C4-2B (cell line): Measurements from ENCODE around the gene QSOX2.

Experiments used
- H3K27ac ChIP-seq: fragments of 450-650 bp; 2 replicates; pipeline ENCODE4 v1.5.1; 2017
- CTCF ChIP-seq: fragments of 450-650 bp; conservative IDR thresholded peaks from 2 replicates; pipeline ENCODE4 v1.5.1; 2017; ENCODE audit warnings: mild to moderate bottlenecking
- ZFX ChIP-seq: fragments of 450-650 bp; IDR thresholded peaks from 2 replicates; pipeline ENCODE4 v1.6.1; 2017

The QSOX2 gene

DNA sequence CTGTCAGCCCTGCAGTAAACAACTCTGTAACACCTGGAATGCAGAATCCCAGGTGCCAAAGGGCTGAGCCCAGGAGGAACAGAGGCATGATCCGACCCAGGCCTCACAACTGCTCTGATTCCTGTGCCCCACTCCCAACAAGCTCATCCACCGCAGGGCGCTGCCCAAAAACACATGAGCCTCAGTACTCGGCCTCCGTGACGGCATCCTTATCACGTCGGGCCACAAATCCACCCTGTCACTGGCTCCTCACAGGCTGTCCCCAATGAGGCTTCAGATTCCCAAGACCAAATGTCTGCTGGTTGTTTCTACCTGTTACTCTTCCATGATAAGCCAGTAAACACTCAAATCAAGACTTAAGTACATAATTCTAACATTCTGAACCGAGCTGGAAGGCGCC, 15.2 kb downstream of the QSOX2 start:
- TF ChIP-seq ZFX (no peak), CTCF (no peak)
- no peak overlapping the region for H3K27ac ChIP-seq

DNA sequence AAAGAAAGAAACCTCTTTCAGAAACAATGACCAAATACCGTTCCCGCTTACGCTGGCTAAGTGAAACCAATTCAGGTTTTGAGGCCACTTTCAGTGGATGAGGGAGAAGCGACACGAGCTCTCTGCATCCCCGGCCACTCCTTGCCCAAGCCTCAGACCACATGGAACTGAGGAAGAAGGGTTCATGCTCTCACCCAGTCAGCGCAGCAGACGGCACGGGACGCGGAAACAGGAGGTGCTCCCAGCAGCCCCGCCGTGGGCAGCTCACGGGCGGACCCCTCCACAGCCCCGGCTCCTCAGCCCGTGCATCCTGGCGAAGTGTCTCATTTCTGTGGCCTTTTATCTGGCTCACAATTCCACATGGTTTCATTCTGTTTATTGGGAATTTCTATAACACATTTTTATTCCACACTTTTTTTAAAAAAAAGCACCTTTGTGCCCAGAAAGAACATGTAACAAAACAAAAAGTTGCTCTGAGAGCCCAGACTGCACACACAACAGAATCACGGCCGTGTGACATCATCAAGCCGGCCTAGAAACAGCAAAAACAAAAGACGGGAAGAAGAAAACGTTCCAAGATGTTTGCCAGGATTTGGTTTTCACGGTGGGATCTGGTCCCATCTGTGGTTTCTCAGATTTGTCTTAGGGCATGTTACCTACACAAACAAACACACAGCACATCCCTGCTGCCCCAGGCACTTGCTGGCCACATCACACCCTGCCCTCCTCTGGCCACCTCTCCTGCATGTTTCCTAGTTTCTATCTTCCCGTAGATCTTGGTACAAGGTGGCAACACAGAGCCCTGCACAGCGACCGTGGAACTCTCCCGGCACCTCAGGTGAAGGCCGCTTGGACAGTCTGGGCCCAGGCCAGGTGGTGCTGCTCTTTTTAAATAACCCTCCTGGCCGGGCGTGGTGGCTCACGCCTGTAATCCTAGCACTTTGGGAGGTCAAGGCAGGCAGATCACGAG, 16.2 kb downstream of the QSOX2 start:
- TF ChIP-seq CTCF (no peak), ZFX (no peak)
- no peak overlapping the region for H3K27ac ChIP-seq

DNA sequence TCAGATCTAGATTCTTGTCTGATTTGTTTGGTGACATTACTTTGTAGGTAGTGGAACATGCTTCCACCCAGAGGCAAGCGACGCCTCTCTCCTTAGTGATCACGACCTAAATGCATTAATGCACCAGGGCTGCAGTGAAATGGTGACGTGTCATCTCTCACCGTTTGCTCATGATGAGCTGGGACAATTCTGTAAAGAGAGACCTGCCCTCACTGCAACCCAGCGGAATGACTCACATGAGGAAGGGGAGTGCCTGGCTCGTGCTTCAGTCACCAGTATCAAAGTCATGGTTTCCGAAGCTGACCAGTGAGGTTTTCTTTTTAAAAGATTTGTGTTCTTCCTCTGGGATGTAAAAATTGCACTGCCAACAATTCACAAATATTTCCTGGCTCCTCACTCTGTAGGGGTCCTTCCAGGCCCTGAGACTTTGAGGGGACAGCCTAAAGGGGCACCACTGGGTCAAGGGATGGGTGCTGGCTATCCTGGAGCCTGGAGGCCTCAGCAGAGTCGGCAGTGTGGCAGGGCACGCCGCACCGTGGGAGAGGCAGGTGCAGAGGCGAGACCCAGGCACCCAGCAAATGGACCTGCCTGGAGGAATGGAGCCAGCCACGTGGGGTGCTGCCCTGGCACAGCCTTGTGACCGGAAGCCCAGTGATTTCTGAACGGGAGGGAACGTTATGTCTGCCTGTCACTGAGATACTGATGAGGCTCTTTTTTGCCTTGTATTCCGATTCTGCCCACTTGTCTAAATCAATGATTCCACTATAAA, 17.3 kb downstream of the QSOX2 start:
- H3K27ac ChIP-seq: no peak overlapping the region
- no peak for TF ChIP-seq CTCF
- no peak for TF ChIP-seq ZFX

DNA sequence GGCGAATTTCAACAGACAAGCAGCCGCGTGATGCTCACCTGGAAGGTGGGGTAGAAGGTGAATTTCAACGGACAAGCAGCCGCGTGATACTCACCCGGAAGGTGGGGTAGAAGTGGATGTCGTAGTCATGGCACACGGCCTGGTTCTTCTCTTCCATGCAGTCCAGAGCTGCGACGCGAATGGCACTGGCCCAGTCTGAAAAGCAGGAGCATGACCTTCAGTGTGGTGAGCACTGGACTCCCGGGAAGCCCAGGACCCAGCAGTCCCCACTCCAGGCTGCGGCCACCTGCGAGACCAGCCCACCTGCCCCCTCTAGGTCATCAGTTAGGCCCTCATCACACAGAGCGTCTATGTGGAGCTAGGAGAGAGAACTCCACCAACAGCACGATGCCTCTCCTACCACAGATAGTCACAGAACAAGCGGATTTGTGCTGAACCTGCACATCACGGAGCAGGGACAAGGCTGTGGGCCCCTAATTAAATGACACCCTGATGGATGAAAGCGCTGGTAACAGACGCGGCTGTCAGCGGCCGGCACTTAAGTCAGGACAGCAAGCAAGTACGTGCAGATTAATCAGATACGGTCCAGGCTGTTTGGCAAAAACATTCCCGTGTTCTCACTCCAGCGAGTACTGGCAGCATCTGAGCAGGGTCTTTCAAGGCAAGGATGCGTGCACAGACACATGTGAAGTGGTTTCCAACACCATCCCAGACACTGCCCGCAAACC, 18.8 kb downstream of the QSOX2 start:
- TF ChIP-seq ZFX (no peak), CTCF (no peak)
- no peak overlapping the region for H3K27ac ChIP-seq

DNA sequence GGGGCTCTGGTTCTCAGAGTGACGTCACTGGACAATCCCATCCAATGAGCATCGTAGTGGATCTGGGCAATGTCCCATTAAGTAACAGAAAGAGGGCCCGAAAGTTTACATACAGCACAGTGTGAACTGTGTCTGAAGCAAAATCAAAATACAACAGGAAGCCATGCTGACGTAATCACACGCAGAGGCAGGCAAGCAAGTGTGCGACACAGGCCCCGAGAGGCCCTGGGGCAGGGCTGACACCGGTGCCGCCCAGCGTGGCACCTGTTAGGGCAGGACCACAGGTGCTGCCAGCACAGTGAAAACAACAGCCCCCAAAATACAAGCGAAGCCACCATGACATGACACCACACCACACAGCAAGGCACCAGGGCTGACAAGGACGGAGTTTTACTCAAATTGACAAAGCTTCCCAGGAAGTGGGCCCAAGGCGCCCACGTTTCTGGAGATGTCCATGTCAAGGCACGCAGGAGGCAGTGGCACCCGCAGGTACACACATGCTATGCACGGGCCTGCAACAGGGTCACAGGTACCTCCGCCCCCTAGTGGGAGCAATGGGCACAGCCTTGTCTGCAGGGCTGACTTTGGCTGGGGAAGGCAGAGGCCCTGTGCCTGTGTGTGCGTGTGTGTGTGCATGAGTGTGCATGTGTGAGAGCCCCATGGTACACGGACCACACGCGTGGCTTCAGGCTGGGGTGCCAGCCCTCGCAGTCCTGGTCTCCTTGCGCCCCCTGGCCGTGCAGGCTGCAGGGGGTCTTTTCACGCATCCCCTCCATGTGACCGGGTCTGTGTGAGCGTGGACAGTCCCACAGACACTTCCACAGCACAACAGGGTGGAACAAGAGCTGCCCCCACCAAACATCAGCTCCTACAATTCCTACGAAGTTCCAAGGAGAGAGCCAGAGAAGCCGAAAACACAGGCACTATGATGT, 19.6 kb downstream of the QSOX2 start:
- peak; percentile 97 for TF ChIP-seq CTCF
- TF ChIP-seq ZFX: no peak
- no peak overlapping the region for H3K27ac ChIP-seq

- TF ChIP-seq ZFX (no peak), CTCF (no peak)
- H3K27ac ChIP-seq: no peak overlapping the region
Measured at GRCh38 chr9:136225366-136225747, 20.3 kb downstream of the QSOX2 start.
